GM21381 (cell line): Measurements from ENCODE around the gene PINK1.
"Not testable (repeated sequence)": the region's sequence is repeated elsewhere in the genome, so short reads cannot be mapped to it uniquely, and the experiment has no call there.

Source experiments
- ATAC-seq: cut with Tn5 transposase; IDR thresholded peaks from one replicate; pipeline ENCODE4 v1.9.1; 2021; ENCODE audit warnings: mild to moderate bottlenecking, moderate library complexity; ENCODE audit not compliant: unreplicated experiment

Gene PINK1

GRCh38 chr1:20673626-20674025 lies 40.4 kb downstream of the PINK1 start:
- not testable (repeated sequence) for ATAC-seq

- ATAC-seq, result no peak
Measured at GRCh38 chr1:20678599-20678998, 45.3 kb downstream of the PINK1 start.

GRCh38 chr1:20680269-20680668 lies 47.0 kb downstream of the PINK1 start:
- no peak for ATAC-seq

GRCh38 chr1:20681999-20682398 lies 48.7 kb downstream of the PINK1 start:
- ATAC-seq, result no peak

DNA sequence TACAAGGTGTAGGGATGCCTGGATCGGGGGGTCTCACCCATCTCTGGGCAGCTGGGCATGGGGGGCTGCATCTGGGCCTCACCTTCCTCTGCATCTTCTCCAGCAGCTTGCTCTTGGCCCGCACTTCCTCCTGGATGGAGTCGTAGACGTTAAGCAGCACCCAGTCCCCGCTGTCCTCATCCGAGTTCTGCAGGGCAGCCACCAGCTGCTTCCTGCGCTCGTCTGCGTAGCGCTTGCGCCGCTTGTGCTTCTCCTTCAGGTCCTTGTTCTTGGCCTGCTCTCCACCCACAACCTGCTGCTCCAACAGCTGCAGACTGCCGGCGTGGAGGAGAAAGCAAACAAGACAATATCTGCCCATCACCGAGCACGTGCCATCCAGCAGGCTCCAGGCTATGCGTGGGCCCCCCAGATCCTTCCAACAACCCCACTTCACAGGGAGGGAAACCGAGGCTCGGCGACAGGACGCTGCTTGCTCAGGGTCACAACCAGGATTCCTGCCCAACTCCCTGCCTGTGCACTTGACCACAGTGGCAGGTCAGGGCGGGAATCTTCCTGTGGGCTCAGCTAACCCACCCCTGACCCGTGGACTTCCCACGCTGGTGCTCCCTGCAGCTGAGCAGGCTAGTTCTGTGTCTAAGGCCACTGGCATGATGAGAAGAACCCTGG lies 49.4 kb downstream of the PINK1 start:
- ATAC-seq, result no peak

DNA sequence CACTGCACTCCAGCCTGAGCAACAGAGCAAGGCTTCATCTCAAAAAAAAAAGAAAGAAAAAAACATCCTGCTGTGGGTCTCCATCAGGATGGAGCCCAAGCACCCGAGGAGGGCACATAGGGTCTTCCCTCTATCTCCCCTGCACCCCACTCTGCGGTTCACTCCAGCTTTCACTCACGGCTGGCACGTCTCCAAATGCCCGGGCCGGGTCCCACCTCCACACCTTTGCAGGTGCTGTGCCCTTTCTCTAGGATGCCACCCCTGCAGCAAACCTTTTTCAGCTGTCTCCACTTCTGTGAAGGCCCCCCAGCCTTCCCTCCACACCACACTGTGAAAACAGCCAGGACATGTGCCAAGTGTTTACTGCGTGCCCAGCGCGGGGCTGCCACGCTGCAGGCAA lies 50.4 kb downstream of the PINK1 start:
- no peak for ATAC-seq

GRCh38 chr1:20684050-20684620 lies 50.9 kb downstream of the PINK1 start:
- no peak for ATAC-seq

GRCh38 chr1:20684651-20685050 lies 51.4 kb downstream of the PINK1 start:
- no peak for ATAC-seq

DNA sequence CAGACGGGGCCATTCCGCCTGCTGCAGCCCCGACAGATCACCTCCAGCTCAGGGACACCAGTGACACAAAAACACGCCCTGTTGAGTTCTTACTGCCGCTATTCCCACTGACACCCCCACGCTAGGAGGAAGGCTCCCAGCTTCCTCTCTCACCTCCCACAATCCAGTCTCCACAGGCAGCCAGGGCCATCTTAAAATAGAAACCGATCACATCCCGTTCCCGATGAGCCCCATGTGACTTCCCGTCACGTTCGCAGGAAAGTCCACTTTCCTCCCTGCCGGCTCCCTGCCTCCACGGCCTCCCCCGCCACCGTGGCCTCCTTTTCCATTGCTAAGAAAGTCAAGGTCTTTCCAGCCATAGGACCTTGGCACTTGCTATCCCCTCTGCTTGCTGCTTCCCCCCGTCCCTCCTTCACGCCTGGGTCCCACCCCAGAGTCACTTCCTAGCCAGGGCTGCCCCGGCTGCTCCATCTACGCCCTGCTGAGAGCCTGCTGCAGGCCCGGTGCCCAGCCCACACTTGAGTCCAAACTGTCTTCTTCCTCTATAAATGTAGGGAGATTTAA lies 51.9 kb downstream of the PINK1 start:
- ATAC-seq, result no peak

DNA sequence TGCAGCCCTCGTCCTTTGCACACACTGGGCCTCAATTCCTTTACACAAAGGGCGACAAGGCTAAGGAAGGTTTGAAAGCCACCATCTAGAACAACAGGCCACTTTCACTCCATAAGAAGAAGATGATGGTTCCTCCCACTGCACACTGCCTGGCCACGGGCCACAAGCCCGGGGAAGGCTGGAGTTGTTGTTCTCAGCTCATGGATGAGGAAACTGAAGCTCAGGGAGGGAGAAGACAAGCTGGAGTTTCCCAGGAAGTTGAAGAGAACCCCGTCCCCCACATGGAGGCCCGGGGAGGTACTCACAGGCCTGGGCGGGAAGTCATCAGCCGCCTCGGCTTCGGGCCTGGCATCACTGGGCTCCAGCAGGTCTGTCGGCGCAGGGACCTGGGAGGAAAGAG lies 52.5 kb downstream of the PINK1 start:
- no peak for ATAC-seq

GRCh38 chr1:20686883-20687725 lies 53.8 kb downstream of the PINK1 start:
- ATAC-seq, result no peak

DNA sequence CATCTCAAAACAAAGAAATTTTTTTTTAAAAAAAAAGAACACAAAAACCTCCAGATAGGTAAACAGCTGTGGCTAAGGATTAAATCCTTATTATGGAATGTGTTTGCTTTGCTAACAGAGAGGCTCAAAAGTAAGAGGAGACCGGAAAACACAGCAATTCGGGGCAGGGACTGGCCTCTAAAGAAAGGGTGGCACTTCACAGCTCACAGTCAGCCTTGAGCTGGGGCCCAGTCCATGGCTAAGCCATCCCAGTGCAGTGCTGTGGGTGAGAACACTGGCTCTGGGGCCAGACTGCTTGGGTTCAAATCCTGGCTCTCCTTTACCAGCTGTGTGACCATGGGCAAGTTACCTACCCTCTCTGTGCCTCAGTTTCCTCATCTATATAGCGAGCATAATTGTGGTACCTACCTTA lies 56.4 kb downstream of the PINK1 start:
- no peak for ATAC-seq

DNA sequence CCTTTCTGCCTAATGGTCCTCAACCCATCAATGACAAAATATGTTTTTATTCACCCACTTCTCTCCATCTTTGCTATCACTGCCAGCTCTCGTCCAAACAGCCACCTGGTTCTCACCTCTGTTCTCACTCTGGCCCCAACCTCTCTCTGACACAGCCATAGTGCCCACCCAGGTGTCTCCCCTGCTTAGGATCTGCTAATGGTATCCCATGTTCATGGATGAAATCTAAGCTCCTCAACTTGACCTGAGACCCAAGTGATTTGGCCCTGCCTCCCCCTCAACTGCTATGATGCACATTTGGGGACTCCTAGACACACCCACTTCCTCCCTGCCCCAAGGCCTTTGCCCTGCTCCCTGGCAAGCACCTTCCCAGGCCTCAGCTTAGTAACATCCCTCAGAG lies 58.6 kb downstream of the PINK1 start:
- ATAC-seq, result no peak

DNA sequence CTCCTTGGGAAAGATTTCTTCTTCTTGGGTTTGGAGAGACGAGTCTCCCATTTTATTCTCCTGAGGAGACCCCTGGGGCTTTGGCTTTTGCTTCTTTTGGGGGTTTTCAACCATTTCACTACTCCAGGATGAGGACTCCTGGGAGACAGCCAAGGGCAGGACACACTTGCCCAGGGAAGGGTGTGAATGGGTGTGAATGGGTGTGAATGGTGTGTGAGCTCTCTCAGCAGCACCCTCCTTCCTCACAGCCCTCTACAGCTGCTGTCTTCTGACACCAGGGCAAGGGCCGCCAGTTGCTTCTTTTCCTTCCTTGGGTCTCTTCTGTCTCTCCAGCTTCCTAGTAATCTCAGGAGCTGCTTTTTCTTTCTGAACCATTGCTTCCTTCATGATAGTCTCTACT lies 60.4 kb downstream of the PINK1 start:
- ATAC-seq, result no peak

GRCh38 chr1:20695515-20695914 lies 62.3 kb downstream of the PINK1 start:
- no peak for ATAC-seq

DNA sequence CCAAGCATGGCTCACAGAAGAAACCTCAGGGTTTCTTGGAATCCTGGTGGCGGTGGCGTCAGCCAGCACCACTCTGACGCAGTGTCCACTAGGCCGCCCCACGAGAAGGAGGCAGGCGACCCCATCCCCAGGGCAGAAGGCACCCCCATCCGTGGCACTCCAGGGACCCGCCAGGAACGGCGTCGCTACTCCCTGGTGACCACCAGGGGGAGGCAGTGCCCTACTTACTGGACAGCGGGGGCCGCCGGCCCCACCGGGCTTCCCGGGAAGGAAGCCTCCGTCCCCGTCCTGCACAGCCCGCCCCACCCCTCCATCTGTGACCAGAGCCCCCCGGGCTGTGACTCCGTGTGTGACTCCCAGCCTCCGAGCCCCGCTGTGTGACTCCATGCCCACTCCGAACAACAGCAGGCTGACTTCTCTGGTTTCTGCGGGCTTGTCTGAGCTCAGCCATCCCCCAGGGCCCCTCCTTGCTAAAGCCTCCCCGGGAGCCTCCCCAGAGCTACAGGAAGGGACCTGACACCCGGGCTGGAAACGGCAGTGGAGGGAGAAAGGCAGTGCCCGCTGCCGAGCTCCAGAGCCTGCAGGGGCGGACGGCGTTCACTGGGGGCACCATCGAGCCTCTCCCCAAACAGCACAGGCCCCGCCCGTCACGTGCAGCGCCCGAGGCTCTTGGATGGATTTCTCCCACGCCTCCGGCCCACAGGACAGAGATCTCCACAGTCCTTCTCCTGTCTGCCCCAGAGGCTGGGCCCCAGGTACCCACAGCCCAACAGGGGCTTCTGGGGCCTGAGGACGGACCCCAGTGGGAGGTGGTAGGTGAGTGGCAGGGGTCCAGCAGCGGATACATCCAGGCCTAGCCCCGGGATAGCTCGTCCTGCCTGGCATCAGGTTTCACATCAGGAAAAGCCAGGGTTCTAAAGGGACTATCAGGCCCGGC lies 63.4 kb downstream of the PINK1 start:
- ATAC-seq, result peak; percentile 78

DNA sequence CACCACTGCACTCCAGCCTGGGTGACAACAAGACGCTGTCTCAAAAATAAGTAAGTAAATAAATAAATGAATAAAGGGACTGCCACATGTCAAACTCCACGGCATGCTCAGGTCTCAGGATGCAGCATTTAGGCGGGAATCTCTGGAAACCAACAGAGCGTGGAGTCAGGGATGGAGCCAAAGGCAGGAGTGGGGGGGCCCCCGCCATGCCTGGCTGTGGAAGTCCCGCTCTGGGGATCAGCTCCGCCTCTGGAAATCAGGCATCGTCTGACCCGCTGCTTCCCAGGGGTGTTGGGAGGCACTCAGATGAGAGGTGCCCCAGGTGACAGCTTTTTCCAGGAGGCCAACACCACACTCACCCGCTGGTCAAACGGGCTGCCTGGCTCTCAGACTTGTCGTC lies 64.3 kb downstream of the PINK1 start:
- no peak for ATAC-seq

GRCh38 chr1:20698195-20698910 lies 65.1 kb downstream of the PINK1 start:
- no peak for ATAC-seq

GRCh38 chr1:20699558-20699957 lies 66.3 kb downstream of the PINK1 start:
- ATAC-seq, result no peak

DNA sequence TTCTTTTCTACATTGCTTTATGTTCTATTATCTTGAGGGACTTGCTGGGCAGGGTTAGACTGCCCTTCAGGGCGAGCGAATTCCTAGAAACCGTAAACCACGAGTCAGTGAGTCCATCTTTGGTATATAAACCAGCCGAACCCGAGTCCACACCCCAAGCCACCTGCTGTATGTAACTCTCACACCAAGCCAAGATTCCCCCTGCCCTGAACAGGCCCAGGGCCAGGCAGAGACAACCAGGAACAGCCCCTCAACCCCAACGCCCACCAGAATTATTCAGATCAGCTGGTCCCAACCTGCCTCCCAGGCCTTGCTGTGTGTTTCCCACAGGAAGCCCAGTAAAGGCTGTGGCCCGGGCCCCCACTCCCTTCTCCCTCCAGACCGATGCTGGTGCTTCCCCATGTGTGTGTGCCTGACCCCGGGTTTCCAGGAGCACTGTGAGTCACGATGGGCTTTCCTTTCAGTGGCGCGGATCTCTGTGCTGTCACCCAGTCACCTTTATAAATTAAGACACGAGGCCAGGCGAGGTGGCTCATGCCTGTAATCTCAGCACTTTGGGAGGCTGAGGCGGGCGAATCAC lies 67.5 kb downstream of the PINK1 start:
- ATAC-seq, result no peak
